ENCODE results near the gene ADM2. TPM values are rescaled to one million over a fixed set of nuclear protein-coding genes. Genes with fewer than 3 reads are reported as not detected.

ADM2 gene
- total RNA-seq, 2 donors from 2014 or later, result 4.0 to 4.2 TPM

GRCh38 chr22:50471962-50472361 lies 9.4 kb upstream of the ADM2 start:
- peaks cover 25% of the 10 kb centered on the region for H3K4me1 Mint-ChIP-seq
- no peaks in the 10 kb centered on the region for H3K9me3 ChIP-seq (ENCODE audit: control insufficient read depth, low read length)
- DNase-seq, result no peak
- no peak overlapping the region for H3K9ac ChIP-seq (ENCODE audit: extremely low read depth, low read length, poor library complexity, severe bottlenecking)
- H3K36me3 ChIP-seq (ENCODE audit: control insufficient read depth, insufficient read depth, low read length), result peaks cover 8% of the 10 kb centered on the region
- peaks cover 8% of the 10 kb centered on the region for H3K27me3 Mint-ChIP-seq (ENCODE audit: insufficient read depth)
- H3K27ac Mint-ChIP-seq, result no peak overlapping the region
- H3K9me3 Mint-ChIP-seq, result no peaks in the 10 kb centered on the region
- peaks cover 5% of the 10 kb centered on the region for H3K36me3 Mint-ChIP-seq (ENCODE audit: low read depth)
- no peak overlapping the region for H3K4me3 Mint-ChIP-seq
- peaks cover 14% of the 10 kb centered on the region for H3K4me1 ChIP-seq (ENCODE audit: control insufficient read depth, insufficient read depth, low read length)
- WGBS, 2 experiments (ENCODE audit: insufficient coverage in 1 of 2, insufficient read length in 1 of 2), result 79 to 87% methylated on average over 3 to 5 of the region's 5 CpGs
- TF ChIP-seq CTCF (conservative IDR thresholded peaks at IDR 0.05), result no peak
- H3K27ac ChIP-seq (ENCODE audit: low read depth, low read length), result no peak overlapping the region
- no peaks in the 10 kb centered on the region for H3K27me3 ChIP-seq (ENCODE audit: control insufficient read depth, insufficient read depth, low read length, poor library complexity, severe bottlenecking)
- H3K4me3 ChIP-seq (ENCODE audit: low read length), result no peak overlapping the region

GRCh38 chr22:50473088-50473487 lies 8.3 kb upstream of the ADM2 start:
- Mint-ChIP-seq H3K4me3 (peak overlapping the region; percentile 74), H3K27ac (no peak overlapping the region), H3K27me3 (ENCODE audit: insufficient read depth) (peaks cover 19% of the 10 kb centered on the region), H3K4me1 (peaks cover 25% of the 10 kb centered on the region), H3K36me3 (ENCODE audit: low read depth) (no peaks in the 10 kb centered on the region), H3K9me3 (no peaks in the 10 kb centered on the region)
- peaks cover 14% of the 10 kb centered on the region for H3K4me1 ChIP-seq (ENCODE audit: control insufficient read depth, insufficient read depth, low read length)
- peak; percentile 67 for TF ChIP-seq CTCF (conservative IDR thresholded peaks at IDR 0.05)
- 84 to 86% methylated on average over 5 to 6 of the region's 6 CpGs for WGBS, 2 experiments (ENCODE audit: insufficient coverage in 1 of 2, insufficient read length in 1 of 2)
- H3K4me3 ChIP-seq (ENCODE audit: low read length), result peak overlapping the region; percentile 85
- peak; percentile 80 for DNase-seq
- H3K27ac ChIP-seq (ENCODE audit: low read depth, low read length), result no peak overlapping the region
- peaks cover 3% of the 10 kb centered on the region for H3K36me3 ChIP-seq (ENCODE audit: control insufficient read depth, insufficient read depth, low read length)
- H3K27me3 ChIP-seq (ENCODE audit: control insufficient read depth, insufficient read depth, low read length, poor library complexity, severe bottlenecking), result no peaks in the 10 kb centered on the region
- H3K9me3 ChIP-seq (ENCODE audit: control insufficient read depth, low read length), result no peaks in the 10 kb centered on the region
- H3K9ac ChIP-seq (ENCODE audit: extremely low read depth, low read length, poor library complexity, severe bottlenecking), result no peak overlapping the region

- H3K36me3 Mint-ChIP-seq (ENCODE audit: low read depth), result no peaks in the 10 kb centered on the region
- Histone ChIP-seq H3K4me1 (ENCODE audit: control insufficient read depth, insufficient read depth, low read length) (peaks cover 14% of the 10 kb centered on the region), H3K9ac (ENCODE audit: extremely low read depth, low read length, poor library complexity, severe bottlenecking) (peak overlapping the region; percentile 54), H3K9me3 (ENCODE audit: control insufficient read depth, low read length) (no peaks in the 10 kb centered on the region), H3K27ac (ENCODE audit: low read depth, low read length) (no peak overlapping the region), H3K4me3 (ENCODE audit: low read length) (peak overlapping the region; percentile 85), H3K27me3 (ENCODE audit: control insufficient read depth, insufficient read depth, low read length, poor library complexity, severe bottlenecking) (no peaks in the 10 kb centered on the region), H3K36me3 (ENCODE audit: control insufficient read depth, insufficient read depth, low read length) (peaks cover 3% of the 10 kb centered on the region)
- H3K27me3 Mint-ChIP-seq (ENCODE audit: insufficient read depth), result peaks cover 29% of the 10 kb centered on the region
- WGBS, 2 experiments (ENCODE audit: insufficient coverage in 1 of 2, insufficient read length in 1 of 2), result 14 to 30% methylated on average over 15 to 62 of the region's 62 CpGs
- TF ChIP-seq CTCF (conservative IDR thresholded peaks at IDR 0.05), result no peak
- H3K27ac Mint-ChIP-seq, result peak overlapping the region; percentile 74
- H3K9me3 Mint-ChIP-seq, result no peaks in the 10 kb centered on the region
- peaks cover 25% of the 10 kb centered on the region for H3K4me1 Mint-ChIP-seq
- peak overlapping the region; percentile 74 for H3K4me3 Mint-ChIP-seq
- peak; percentile 73 for DNase-seq
Observed at GRCh38 chr22:50473855-50474671, 7.3 kb upstream of the ADM2 start.

All from endodermal cell (in vitro differentiated cells).